ENCODE measurements around the gene ERC1.

DNA sequence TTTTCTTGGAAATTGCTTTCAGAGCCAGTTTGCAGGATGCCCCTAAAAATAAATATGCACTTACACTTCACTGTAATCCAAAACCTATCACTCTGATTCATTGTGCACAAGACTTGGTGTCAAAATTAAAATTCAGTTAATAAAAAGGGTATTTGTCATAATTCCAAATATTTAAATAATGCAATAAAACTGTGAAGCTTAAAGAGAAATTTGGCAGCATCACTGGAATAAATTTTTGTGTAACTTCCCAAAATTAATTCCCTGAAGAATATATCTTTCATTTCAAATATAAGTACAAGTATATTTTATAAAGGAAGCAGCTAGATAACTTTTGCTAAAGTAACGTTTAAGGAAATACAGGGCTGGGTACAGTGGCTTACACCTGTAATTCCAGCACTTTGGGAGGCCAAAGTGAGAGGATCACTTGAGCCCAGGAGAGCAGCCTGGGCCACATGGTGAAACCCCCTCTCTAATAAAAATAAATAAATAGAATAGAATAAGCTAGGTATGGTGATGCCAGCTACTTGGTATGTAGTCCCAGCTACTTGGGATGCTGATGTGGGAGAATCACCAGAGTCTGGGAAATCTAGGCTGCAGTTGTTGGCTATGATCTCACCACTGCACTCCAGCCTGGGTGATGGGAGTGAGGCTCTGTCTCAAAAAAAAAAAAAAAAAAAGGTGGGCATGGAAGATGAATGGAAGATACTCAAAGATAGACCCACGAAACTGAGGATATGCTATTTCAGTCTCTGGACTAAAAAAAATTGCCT is 369.6 kb downstream of the ERC1 start:
- TF ChIP-seq EZH2 (IDR thresholded peaks at IDR 0.05) (no peak), POLR2AphosphoS5 (IDR thresholded peaks at IDR 0.05; ENCODE audit: borderline replicate concordance, low read depth, low read length) (no peak), FOXP2 (optimal IDR thresholded peaks at IDR 0.05; ENCODE audit: control extremely low read depth, extremely low read length, insufficient read depth) (no peak)
